HG03432 (cell line): Measurements from ENCODE around the gene CGB2.
A peak's percentile ranks its signal among the peaks of the same experiment; 100 is the strongest.
"Not testable (repeated sequence)": the region's sequence is repeated elsewhere in the genome, so short reads cannot be mapped to it uniquely, and the experiment has no call there.

ENCODE experiments used
- ATAC-seq: cut with Tn5 transposase; IDR thresholded peaks from one replicate; pipeline ENCODE4 v1.9.1; 2021; ENCODE audit warnings: mild to moderate bottlenecking, moderate library complexity; ENCODE audit not compliant: unreplicated experiment

CGB2 gene

DNA sequence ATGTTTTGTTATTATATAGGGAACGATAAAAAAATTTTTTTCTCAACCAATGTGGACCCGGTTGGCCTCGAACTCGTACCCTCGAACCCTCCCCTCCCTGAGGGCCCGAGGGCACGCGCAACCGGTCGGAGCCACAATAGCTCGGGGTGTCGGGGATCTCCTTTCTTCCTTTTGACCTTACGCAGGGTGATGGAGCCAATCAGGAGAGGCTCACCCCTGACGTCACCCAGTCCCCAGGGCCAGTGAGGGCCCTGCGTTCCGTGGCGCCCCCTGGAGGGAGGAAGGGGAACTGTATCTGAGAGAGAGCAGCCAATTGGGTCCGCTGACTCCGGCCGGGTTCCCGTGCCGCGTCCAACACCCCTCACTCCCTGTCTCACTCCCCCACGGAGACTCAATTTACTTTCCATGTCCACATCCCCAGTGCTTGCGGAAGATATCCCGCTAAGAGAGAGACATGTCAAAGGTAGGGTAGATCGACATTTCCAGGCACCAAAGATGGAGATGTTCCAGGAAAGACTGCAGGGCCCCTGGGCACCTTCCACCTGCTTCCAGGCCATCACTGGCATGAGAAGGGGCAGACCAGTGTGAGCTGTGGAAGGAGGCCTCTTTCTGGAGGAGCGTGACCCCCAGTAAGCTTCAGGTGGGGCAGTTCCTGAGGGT lies at the start of gene CGB2:
Gene CGB2, plus strand, starts transcription at position 249 of the 660 bp plus-strand sequence. Its CDS starts 206 bp downstream, at position 455.
- not testable (repeated sequence) for ATAC-seq

- no peak for ATAC-seq
Observed at GRCh38 chr19:48982280-48982679, 49.4 kb upstream of the CGB2 start.

- ATAC-seq: no peak
Observed at GRCh38 chr19:48985711-48986110, 46.0 kb upstream of the CGB2 start.

DNA sequence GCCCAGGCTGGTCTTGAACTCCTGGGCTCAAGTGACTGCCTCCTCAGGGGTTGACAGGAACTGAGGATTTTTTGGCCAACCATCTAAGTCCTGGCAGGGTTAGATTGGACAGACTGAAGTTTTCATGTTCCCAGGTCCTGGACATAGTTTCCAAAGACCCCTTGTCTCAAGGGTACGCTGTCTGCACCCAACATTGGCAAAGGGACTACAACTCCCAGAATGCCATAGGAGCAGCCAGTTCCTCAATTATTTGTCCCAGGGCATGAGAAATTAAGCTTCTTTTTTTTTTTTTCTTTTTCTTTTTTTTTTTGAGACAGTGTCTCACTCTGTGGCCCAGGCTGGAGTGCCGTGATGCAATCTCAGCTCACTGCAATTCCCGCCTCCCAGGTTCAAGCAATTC lies 45.5 kb upstream of the CGB2 start:
- no peak for ATAC-seq

- ATAC-seq: no peak
Observed at GRCh38 chr19:48987323-48987722, 44.4 kb upstream of the CGB2 start.

GRCh38 chr19:48988286-48988685 lies 43.4 kb upstream of the CGB2 start:
- ATAC-seq: no peak

GRCh38 chr19:48988860-48989259 lies 42.8 kb upstream of the CGB2 start:
- no peak for ATAC-seq

GRCh38 chr19:48989701-48990291 lies 41.9 kb upstream of the CGB2 start:
- no peak for ATAC-seq

DNA sequence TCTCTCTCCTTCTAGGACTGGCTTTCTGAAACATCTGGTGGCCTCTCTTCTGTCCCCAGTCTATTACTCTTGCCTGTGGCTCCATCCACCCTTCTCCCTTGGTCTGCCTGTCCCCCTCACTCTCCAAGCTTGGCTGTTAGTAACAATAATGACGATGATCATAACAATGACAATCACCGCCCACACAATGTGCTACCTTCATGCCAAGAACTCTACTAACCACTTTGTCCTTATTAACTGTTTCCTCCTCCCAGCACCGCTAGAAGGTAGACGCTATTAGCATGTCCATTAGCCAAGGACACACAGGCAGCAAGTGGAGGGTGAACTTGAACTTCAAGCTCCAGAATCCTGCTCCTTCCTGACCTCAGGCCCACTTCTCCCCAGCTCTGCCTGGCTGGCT lies 41.3 kb upstream of the CGB2 start:
- ATAC-seq: no peak

- ATAC-seq: no peak
Observed at GRCh38 chr19:48991011-48991609, 40.6 kb upstream of the CGB2 start.

GRCh38 chr19:48991873-48992580 lies 39.7 kb upstream of the CGB2 start:
- no peak for ATAC-seq

- peak; percentile 2 for ATAC-seq
Observed at GRCh38 chr19:48992581-48993174, 39.0 kb upstream of the CGB2 start.

DNA sequence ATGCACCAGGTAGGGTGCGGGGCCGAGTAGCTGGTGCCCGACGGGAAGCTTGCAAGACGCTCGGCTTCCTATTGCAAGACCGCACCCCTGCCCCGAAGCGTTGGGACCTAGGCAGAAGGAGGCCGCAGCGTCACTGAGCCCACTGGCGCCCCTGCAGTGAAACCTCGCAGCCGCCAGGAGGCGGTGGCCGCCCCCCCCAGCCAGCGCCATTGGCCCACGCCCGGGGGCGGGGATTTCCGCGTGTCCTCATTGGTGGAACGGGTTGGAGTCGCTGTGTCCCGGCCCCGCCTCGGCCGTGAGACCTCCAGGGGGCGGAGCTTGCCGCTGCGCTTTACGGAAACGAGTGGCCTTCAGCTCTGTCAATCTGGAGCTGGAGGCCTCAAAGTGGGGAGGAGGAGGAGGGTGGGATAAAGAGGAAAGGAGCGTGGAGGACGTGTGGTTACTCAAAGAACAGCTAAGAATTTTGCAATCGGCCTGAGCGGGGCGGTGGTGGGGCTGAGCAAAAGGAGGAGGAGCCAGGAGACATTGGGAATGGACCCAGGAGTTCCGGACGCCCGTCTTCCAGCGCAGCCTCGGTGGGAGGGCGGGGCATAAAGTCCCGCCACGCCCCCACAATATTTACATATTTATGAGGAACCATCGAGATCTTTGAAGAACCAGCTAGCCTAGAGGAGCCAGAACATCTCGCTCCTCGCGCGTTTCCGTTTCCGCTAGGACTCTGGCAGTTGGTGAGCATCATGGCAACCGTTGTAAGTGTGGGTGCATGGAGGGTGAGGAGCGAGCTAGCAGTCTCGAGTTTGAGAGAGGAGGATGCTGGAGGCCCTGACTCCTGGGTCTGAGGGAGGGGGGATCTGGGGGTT lies 38.3 kb upstream of the CGB2 start, which contains the start of the genes GYS1 and RUVBL2:
Gene GYS1, minus strand, starts transcription at position 135 of the 860 bp plus-strand sequence. CDS start 197 bp downstream, outside the sequence.
Gene RUVBL2, plus strand, starts transcription at position 713 of the 860 bp plus-strand sequence. Its CDS starts 25 bp downstream, at position 738.
- ATAC-seq: peak; percentile 86

DNA sequence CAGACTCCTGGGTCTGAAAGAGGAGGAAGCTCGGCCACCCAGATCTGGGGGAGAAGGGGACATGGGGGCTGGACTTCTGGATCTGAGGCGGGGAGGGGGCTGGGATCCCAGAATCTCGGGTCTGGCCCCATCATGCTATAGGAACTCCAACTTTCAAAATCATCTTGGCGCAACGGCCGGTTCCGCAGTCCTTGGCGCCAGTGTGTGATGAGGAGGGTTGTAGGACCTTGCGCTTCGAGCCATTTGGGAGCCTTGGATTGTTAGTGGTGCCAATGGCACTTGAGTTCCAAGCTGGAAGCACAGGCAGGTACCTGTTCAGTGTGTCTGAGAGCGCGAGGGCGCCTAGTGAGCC lies 37.7 kb upstream of the CGB2 start:
- no peak for ATAC-seq

- ATAC-seq: no peak
Observed at GRCh38 chr19:48997972-48998371, 33.7 kb upstream of the CGB2 start.

GRCh38 chr19:48999481-49000325 lies 32.0 kb upstream of the CGB2 start:
- no peak for ATAC-seq

DNA sequence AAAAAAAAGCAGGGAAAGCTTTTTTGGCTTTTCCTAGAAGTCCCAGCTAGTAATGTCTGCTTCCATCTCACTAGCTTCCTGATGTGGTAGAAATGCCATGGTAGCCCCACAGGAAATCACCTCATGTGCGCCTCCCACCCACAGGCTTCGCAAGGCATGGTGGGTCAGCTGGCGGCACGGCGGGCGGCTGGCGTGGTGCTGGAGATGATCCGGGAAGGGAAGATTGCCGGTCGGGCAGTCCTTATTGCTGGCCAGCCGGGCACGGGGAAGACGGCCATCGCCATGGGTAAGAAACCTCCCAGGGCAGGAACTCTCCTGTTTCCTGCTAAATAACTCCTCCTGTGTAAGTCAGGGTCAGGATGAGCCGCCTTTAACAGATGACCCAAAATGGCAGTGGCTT lies 27.6 kb upstream of the CGB2 start:
- no peak for ATAC-seq

GRCh38 chr19:49004964-49005614 lies 26.6 kb upstream of the CGB2 start:
- ATAC-seq: no peak

DNA sequence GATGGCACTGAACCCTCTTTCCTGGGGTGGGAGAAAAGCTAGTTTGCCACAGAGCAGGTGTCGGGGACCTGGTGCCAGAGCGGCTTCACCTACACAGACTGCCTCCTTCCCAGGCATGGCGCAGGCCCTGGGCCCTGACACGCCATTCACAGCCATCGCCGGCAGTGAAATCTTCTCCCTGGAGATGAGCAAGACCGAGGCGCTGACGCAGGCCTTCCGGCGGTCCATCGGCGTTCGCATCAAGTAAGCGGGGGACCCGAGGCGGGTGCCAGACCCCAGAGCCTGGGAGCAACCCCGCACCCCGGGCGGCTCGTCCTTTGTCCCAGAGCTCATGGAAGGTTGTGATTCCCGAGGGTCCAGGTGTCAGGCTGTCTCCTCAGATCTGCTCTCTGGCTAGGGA lies 24.8 kb upstream of the CGB2 start:
- ATAC-seq: no peak
